HEK293T (cell line): Measurements from ENCODE around the gene VAT1L.

ENCODE experiments used
- CTCF ChIA-PET: fragments of 350-600 bp; formaldehyde crosslinking; extraction: SDS; loops from one replicate; lab custom pipeline; 2021; ENCODE audit warnings: antibody characterized with exemption, inconsistent platforms; lab: Yijun Ruan, JAX
- POLR2A ChIA-PET: fragments of 350-600 bp; formaldehyde crosslinking; extraction: SDS; loops from one replicate; lab custom pipeline; 2020; ENCODE audit warnings: antibody characterized with exemption, inconsistent platforms; lab: Yijun Ruan, JAX
- DNase-seq: peaks from one replicate; pipeline ENCODE4 v3.0.0; 2012; ENCODE audit warnings: mixed read lengths; ENCODE audit errors: extremely low spot score
- ARNT ChIP-seq: fragments of 450-650 bp; IDR thresholded peaks from 2 replicates; pipeline ENCODE4 v1.6.1; 2017; ENCODE audit warnings: mild to moderate bottlenecking
- BHLHE40 ChIP-seq: fragments of 450-650 bp; IDR thresholded peaks from 2 replicates; pipeline ENCODE4 v1.6.1; 2016; ENCODE audit warnings: mild to moderate bottlenecking, moderate library complexity, borderline replicate concordance
- CTBP1 ChIP-seq: fragments of 450-650 bp; IDR thresholded peaks from 2 replicates; pipeline ENCODE4 v1.6.1; 2016; ENCODE audit warnings: borderline replicate concordance
- ELF4 ChIP-seq: fragments of 450-650 bp; IDR thresholded peaks from 2 replicates; pipeline ENCODE4 v1.6.1; 2017; ENCODE audit warnings: antibody characterized with exemption
- FOXA1 ChIP-seq: fragments of 450-650 bp; IDR thresholded peaks from 2 replicates; pipeline ENCODE4 v1.6.1; 2016; ENCODE audit warnings: mild to moderate bottlenecking
- FOXK2 ChIP-seq: fragments of 450-650 bp; IDR thresholded peaks from 2 replicates; pipeline ENCODE4 v1.6.1; 2016; ENCODE audit warnings: mild to moderate bottlenecking
- FOXM1 ChIP-seq: fragments of 450-650 bp; IDR thresholded peaks from 2 replicates; pipeline ENCODE4 v1.6.1; 2017; ENCODE audit warnings: mild to moderate bottlenecking, borderline replicate concordance
- HDGF ChIP-seq: fragments of 450-650 bp; IDR thresholded peaks from 2 replicates; pipeline ENCODE4 v1.6.1; 2017; ENCODE audit warnings: antibody characterized with exemption, borderline replicate concordance
- L3MBTL2 ChIP-seq: fragments of 450-650 bp; conservative IDR thresholded peaks from 2 replicates; pipeline ENCODE4 v1.6.1; 2016; ENCODE audit warnings: mild to moderate bottlenecking
- LEF1 ChIP-seq: fragments of 450-650 bp; IDR thresholded peaks from 2 replicates; pipeline ENCODE4 v1.6.1; 2017; ENCODE audit warnings: mild to moderate bottlenecking, borderline replicate concordance
- NFRKB ChIP-seq: fragments of 450-650 bp; IDR thresholded peaks from 2 replicates; pipeline ENCODE4 v1.6.1; 2016; ENCODE audit warnings: mild to moderate bottlenecking, moderate library complexity
- PKNOX1 ChIP-seq: fragments of 450-650 bp; IDR thresholded peaks from 2 replicates; pipeline ENCODE4 v1.6.1; 2016
- SP1 ChIP-seq: fragments of 450-650 bp; IDR thresholded peaks from 2 replicates; pipeline ENCODE4 v1.6.1; 2017
- SUZ12 ChIP-seq: fragments of 450-650 bp; IDR thresholded peaks from 2 replicates; pipeline ENCODE4 v1.6.1; 2016; ENCODE audit warnings: mild to moderate bottlenecking
- TARDBP ChIP-seq: fragments of 450-650 bp; IDR thresholded peaks from 2 replicates; pipeline ENCODE4 v1.6.1; 2016
- ZNF384 ChIP-seq: fragments of 450-650 bp; IDR thresholded peaks from 2 replicates; pipeline ENCODE4 v1.6.1; 2016

The VAT1L gene

GRCh38 chr16:77998350-77999023 is 210.1 kb downstream of the VAT1L start:
- ChIA-PET CTCF (no interaction called here), POLR2A (interaction anchor here (0.6 kb wide), 1 partner anchor 101 kb away, joined by 3 read pairs; the partner anchor contains the start of gene WWOX)
- no peak for DNase-seq
- no peak for TF ChIP-seq SUZ12
- TF ChIP-seq ZNF384, result no peak
- no peak for TF ChIP-seq BHLHE40
- no peak for TF ChIP-seq ARNT
- no peak for TF ChIP-seq CTBP1
- no peak for TF ChIP-seq LEF1

GRCh38 chr16:78001451-78002025 is 213.2 kb downstream of the VAT1L start:
- no peak for TF ChIP-seq CTBP1
- TF ChIP-seq TARDBP, result no peak
- no peak for TF ChIP-seq ARNT
- TF ChIP-seq NFRKB, result no peak
- TF ChIP-seq FOXM1, result no peak
- no peak for TF ChIP-seq SUZ12
- TF ChIP-seq HDGF, result no peak
- no peak for TF ChIP-seq FOXK2
- TF ChIP-seq PKNOX1, result no peak
- no peak for TF ChIP-seq ELF4
- no peak for TF ChIP-seq FOXA1
- no peak for TF ChIP-seq L3MBTL2
- TF ChIP-seq ZNF384, result no peak
- TF ChIP-seq BHLHE40, result no peak
- TF ChIP-seq LEF1, result no peak
- TF ChIP-seq SP1, result no peak
- CTCF ChIA-PET, result interaction anchor here (0.7 to 1.4 kb wide), 2 partner anchors 46 to 327 kb away, joined by 3 to 7 read pairs; no protein-coding TSS in a partner anchor

GRCh38 chr16:78002915-78003538 is 214.7 kb downstream of the VAT1L start:
- TF ChIP-seq FOXA1 (no peak), PKNOX1 (peak; percentile 90)
- ChIA-PET POLR2A (no interaction called here), CTCF (interaction anchor here (0.6 to 1.4 kb wide), 9 partner anchors 9 to 568 kb away, joined by 3 to 7 read pairs (median 3); partner anchors contain the start of genes ADAMTS18 and NUDT7)
- DNase-seq, result peak; percentile 86

More at GRCh38 chr16:78001451-78002025, 213.2 kb downstream of the VAT1L start:
- DNase-seq, result no peak
- POLR2A ChIA-PET, result no interaction called here

GRCh38 chr16:78004517-78004916 is 216.2 kb downstream of the VAT1L start:
- ChIA-PET CTCF (no interaction called here), POLR2A (no interaction called here)
- TF ChIP-seq SUZ12, result no peak
- TF ChIP-seq PKNOX1, result no peak
- TF ChIP-seq ELF4, result no peak
- TF ChIP-seq SP1, result no peak
- no peak for TF ChIP-seq TARDBP
- TF ChIP-seq CTBP1, result no peak
- no peak for TF ChIP-seq FOXM1
- no peak for TF ChIP-seq FOXA1
- TF ChIP-seq ARNT, result no peak
- no peak for TF ChIP-seq ZNF384
- no peak for TF ChIP-seq FOXK2
- no peak for DNase-seq

GRCh38 chr16:78005881-78006280 is 217.5 kb downstream of the VAT1L start:
- no peak for TF ChIP-seq NFRKB
- no peak for TF ChIP-seq HDGF
- TF ChIP-seq SP1, result no peak
- TF ChIP-seq ZNF384, result no peak
- DNase-seq, result peak; percentile 21
- ChIA-PET CTCF (no interaction called here), POLR2A (no interaction called here)

GRCh38 chr16:78007121-78007520 is 218.8 kb downstream of the VAT1L start:
- TF ChIP-seq FOXA1 (no peak), SUZ12 (no peak), FOXK2 (no peak), BHLHE40 (no peak), TARDBP (no peak), L3MBTL2 (no peak), NFRKB (no peak), ELF4 (no peak), FOXM1 (no peak), SP1 (no peak), CTBP1 (no peak), ARNT (no peak), PKNOX1 (no peak), HDGF (no peak), ZNF384 (no peak), LEF1 (no peak)
- DNase-seq, result no peak
- POLR2A ChIA-PET, result no interaction called here
- CTCF ChIA-PET, result interaction anchor here (0.6 kb wide), 2 partner anchors 121 to 828 kb away, joined by 3 read pairs; no protein-coding TSS in a partner anchor
